A549 (cell line): ENCODE measurements around the gene PHF1. TPM values are rescaled to one million over a fixed set of nuclear protein-coding genes. Genes with fewer than 3 reads are reported as not detected.

Experiments used
- ATAC-seq, 2 experiments: fragments of 200-7000 bp in 1 of 2; fragments of >200 bp in 1 of 2; cut with Nextera tagmentation in 1 of 2; cut with Tn5 transposase in 1 of 2; 3 replicates each; pipeline versions ENCODE4 v1.8.0 to v1.9.1; 2018 to 2020; ENCODE audit warnings: mild to moderate bottlenecking in 1 of 2, moderate library complexity in 1 of 2
- CTCF ChIA-PET: fragments of 300-600 bp; sonication (Branson Sonifier 250); formaldehyde crosslinking; extraction: SDS; loops from one replicate; lab custom pipeline; 2021; ENCODE audit warnings: antibody characterized with exemption, inconsistent platforms; lab: Yijun Ruan, JAX
- POLR2A ChIA-PET: fragments of 350-600 bp; formaldehyde crosslinking; extraction: SDS; loops from one replicate; lab custom pipeline; 2021; ENCODE audit warnings: antibody characterized with exemption, inconsistent platforms; lab: Yijun Ruan, JAX
- DNase-seq, 2 experiments: peaks; one replicate each; pipeline versions ENCODE4 v3.0.0 to v3.0.0-alpha.2; 2011 to 2016; ENCODE audit warnings: low read depth in 1 of 2, low spot score in 1 of 2
- FAIRE-seq: peaks from 2 replicates; lab custom pipeline; 2011; peaks lifted over from hg19 to GRCh38; lab: Jason Lieb, UNC
- H3K27ac ChIP-seq, 2 experiments: fragments of >200 bp; sonication (Bioruptor Twin); formaldehyde crosslinking; 3 replicates each; pipeline ENCODE4 v1.5.1; 2016 to 2017
- H3K4me1 ChIP-seq: fragments of >200 bp; sonication (Bioruptor Twin); formaldehyde crosslinking; 3 replicates; pipeline ENCODE4 v1.6.1; 2016
- H3K4me2 ChIP-seq: fragments of >200 bp; sonication (Bioruptor Twin); formaldehyde crosslinking; 3 replicates; pipeline ENCODE4 v1.6.1; 2016
- H3K4me3 ChIP-seq: fragments of >200 bp; sonication (Bioruptor Twin); formaldehyde crosslinking; 3 replicates; pipeline ENCODE4 v1.5.1; 2016
- H3K9me3 ChIP-seq: fragments of >200 bp; sonication (Bioruptor Twin); formaldehyde crosslinking; 3 replicates; pipeline ENCODE4 v1.6.1; 2016
- BCL3 ChIP-seq: fragments of >200 bp; sonication (Bioruptor Twin); formaldehyde crosslinking; IDR thresholded peaks from 3 replicates; pipeline ENCODE4 v1.6.1; 2016
- CBX2 ChIP-seq: fragments of 200-600 bp; sonication (generic); IDR thresholded peaks from 2 replicates; pipeline ENCODE4 v1.6.1; 2016; ENCODE audit warnings: low read depth, mild to moderate bottlenecking, borderline replicate concordance
- EHMT2 ChIP-seq: fragments of 200-600 bp; sonication (generic); IDR thresholded peaks from 2 replicates; pipeline ENCODE4 v1.6.1; 2016; ENCODE audit warnings: antibody characterized with exemption, low read depth, mild to moderate bottlenecking, moderate library complexity
- FOSL2 ChIP-seq, 2 experiments: fragments of 450-650 bp in 1 of 2; fragments of >200 bp in 1 of 2; sonication (Bioruptor Twin) in 1 of 2; formaldehyde crosslinking; IDR thresholded peaks; 2 replicates each; pipeline versions ENCODE4 v1.5.0 to v1.6.1; 2016 to 2020; ENCODE audit warnings: mild to moderate bottlenecking in 1 of 2, moderate library complexity in 1 of 2
- HMGXB4 ChIP-seq: fragments of 250-450 bp; sonication (Bioruptor Pico); IDR thresholded peaks from 2 replicates; pipeline ENCODE4 v1.5.0; 2021; ENCODE audit warnings: mild to moderate bottlenecking, moderate library complexity, borderline replicate concordance
- HOXA7 ChIP-seq: fragments of 250-450 bp; sonication (Bioruptor Pico); IDR thresholded peaks from 2 replicates; pipeline ENCODE4 v1.5.0; 2020; ENCODE audit warnings: mild to moderate bottlenecking, moderate library complexity
- HOXB13 ChIP-seq: fragments of 250-450 bp; sonication (Bioruptor Pico); IDR thresholded peaks from 2 replicates; pipeline ENCODE4 v1.5.0; 2020; ENCODE audit warnings: low read depth, mild to moderate bottlenecking, moderate library complexity
- HOXB5 ChIP-seq: fragments of 250-450 bp; sonication (Bioruptor Pico); IDR thresholded peaks from 2 replicates; pipeline ENCODE4 v1.5.0; 2020; ENCODE audit warnings: mild to moderate bottlenecking, moderate library complexity
- JUN ChIP-seq, 2 experiments: fragments of >200 bp; sonication (Bioruptor Twin); formaldehyde crosslinking; IDR thresholded peaks; 2 replicates in 1 of 2; 3 replicates in 1 of 2; pipeline ENCODE4 v1.6.1; 2016 to 2017
- MAFK ChIP-seq: fragments of 450-650 bp; IDR thresholded peaks from 2 replicates; pipeline ENCODE4 v1.6.1; 2014; ENCODE audit not compliant: partially characterized antibody
- NPAS2 ChIP-seq: fragments of 250-450 bp; sonication (Bioruptor Pico); IDR thresholded peaks from 2 replicates; pipeline ENCODE4 v1.8.0; 2022; ENCODE audit warnings: mild to moderate bottlenecking, moderate library complexity, borderline replicate concordance
- PBX3 ChIP-seq: IDR thresholded peaks from 2 replicates; pipeline ENCODE4 v1.6.1; 2012
- PHF8 ChIP-seq: fragments of 200-600 bp; sonication (generic); IDR thresholded peaks from 2 replicates; pipeline ENCODE4 v1.6.1; 2016; ENCODE audit warnings: low read depth, mild to moderate bottlenecking, antibody characterized with exemption, moderate library complexity, borderline replicate concordance
- POLR2A ChIP-seq: IDR thresholded peaks from 2 replicates; pipeline ENCODE4 v1.6.1; 2012; ENCODE audit warnings: mild to moderate bottlenecking, low read length
- RAD21 ChIP-seq, 2 experiments: fragments of >200 bp in 1 of 2; sonication (Bioruptor Twin) in 1 of 2; formaldehyde crosslinking in 1 of 2; IDR thresholded peaks in 1 of 2; conservative IDR thresholded peaks in 1 of 2; 2 replicates in 1 of 2; 3 replicates in 1 of 2; pipeline ENCODE4 v1.6.1; 2012 to 2018; ENCODE audit warnings: inconsistent platforms in 1 of 2
- RCOR1 ChIP-seq: fragments of 150-350 bp; IDR thresholded peaks from 2 replicates; pipeline ENCODE4 v1.6.1; 2014; ENCODE audit warnings: antibody characterized with exemption, low read length, low read depth
- RNF2 ChIP-seq: fragments of 200-600 bp; sonication (generic); IDR thresholded peaks from 2 replicates; pipeline ENCODE4 v1.6.1; 2016; ENCODE audit warnings: low read depth, mild to moderate bottlenecking, antibody characterized with exemption, moderate library complexity, borderline replicate concordance
- TFCP2L1 ChIP-seq: fragments of 250-450 bp; sonication (Bioruptor Pico); IDR thresholded peaks from 2 replicates; pipeline ENCODE4 v1.5.0; 2021; ENCODE audit warnings: mild to moderate bottlenecking
- ZFP36 ChIP-seq: fragments of 450-650 bp; IDR thresholded peaks from 2 replicates; pipeline ENCODE4 v1.6.1; 2014; ENCODE audit warnings: borderline replicate concordance; ENCODE audit not compliant: partially characterized antibody
- ZNF302 ChIP-seq: fragments of 250-450 bp; sonication (Bioruptor Pico); IDR thresholded peaks from 2 replicates; pipeline ENCODE4 v1.9.0; 2021; ENCODE audit warnings: inconsistent platforms, mild to moderate bottlenecking, moderate library complexity
- ZSCAN20 ChIP-seq: fragments of 250-450 bp; sonication (Bioruptor Pico); IDR thresholded peaks from 2 replicates; pipeline ENCODE4 v1.8.0; 2022; ENCODE audit warnings: mild to moderate bottlenecking, moderate library complexity
- WGBS: methylation state at CpG from one replicate; pipeline ENCODE4 v1.1.6; 2017; ENCODE audit errors: missing lambda C conversion rate; 5-methylcytosine and 5-hydroxymethylcytosine counted together
- polyA plus RNA-seq, 4 experiments: library from polyadenylated mRNA; depleted of rRNA in 3 of 4; stranded (reverse); fragments of >200 nt; fragmentation: RNase III in 1 of 4; extraction: RNeasy Plus Mini Kit Qiagen cat#74134 plus additional on column Dnase treatment in 1 of 4; gene quantifications; 2 replicates in 3 of 4; 3 replicates in 1 of 4; pipeline ENCODE4 v1.2.3, GENCODE V29; 2011 to 2017
- TF ChIP-seq, protein P1 (sequence below): fragments of 250-450 bp; sonication (Bioruptor Pico); IDR thresholded peaks from 2 replicates; pipeline ENCODE4 v1.5.0; 2020; ENCODE audit warnings: low read depth, mild to moderate bottlenecking, moderate library complexity
- TF ChIP-seq, protein P2 (sequence below): fragments of 150-350 bp; IDR thresholded peaks from 2 replicates; pipeline ENCODE4 v1.6.1; 2014; ENCODE audit warnings: low read depth, mild to moderate bottlenecking, low read length
- TF ChIP-seq, protein P3 (sequence below): fragments of >200 bp; sonication (Bioruptor Twin); formaldehyde crosslinking; IDR thresholded peaks from 3 replicates; pipeline ENCODE4 v1.5.1; 2016

The PHF1 gene
- polyA plus RNA-seq, 2 of the 4 experiments (the other 2 are of a cell fraction), result 14.0 to 21.4 TPM

DNA sequence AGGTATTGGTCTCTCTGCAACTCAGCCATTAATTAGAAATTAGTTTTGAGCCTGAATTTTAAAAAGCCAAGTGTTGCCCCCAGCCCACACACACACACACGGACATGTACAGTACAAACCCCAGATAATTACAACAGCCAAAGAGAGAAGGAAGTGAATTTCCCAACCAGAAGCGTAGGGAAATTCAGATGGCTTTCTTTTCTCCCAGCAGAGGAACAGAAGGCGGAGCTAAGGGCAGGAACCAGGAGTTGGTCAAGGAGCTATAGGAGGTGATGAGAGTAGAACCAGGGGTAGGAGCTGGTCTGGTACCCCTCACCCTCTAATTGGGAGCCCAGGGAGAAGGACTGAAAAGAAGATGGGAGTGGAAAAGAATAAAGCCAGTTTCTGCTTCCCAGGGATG, 39.6 kb downstream of the PHF1 start (continued):
- TF ChIP-seq NPAS2 (CRISPR knock-in tag), result no peak
- TF ChIP-seq, protein P1, sequence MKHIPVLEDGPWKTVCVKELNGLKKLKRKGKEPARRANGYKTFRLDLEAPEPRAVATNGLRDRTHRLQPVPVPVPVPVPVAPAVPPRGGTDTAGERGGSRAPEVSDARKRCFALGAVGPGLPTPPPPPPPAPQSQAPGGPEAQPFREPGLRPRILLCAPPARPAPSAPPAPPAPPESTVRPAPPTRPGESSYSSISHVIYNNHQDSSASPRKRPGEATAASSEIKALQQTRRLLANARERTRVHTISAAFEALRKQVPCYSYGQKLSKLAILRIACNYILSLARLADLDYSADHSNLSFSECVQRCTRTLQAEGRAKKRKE, result no peak

GRCh38 chr6:33451606-33452005, 40.8 kb downstream of the PHF1 start:
- no peak overlapping the region for H3K27ac ChIP-seq
- ChIA-PET POLR2A (no interaction called here), CTCF (interaction anchor here (1.0 kb wide), 1 partner anchor 249 kb away, joined by 3 read pairs; no protein-coding TSS in a partner anchor)
- H3K4me2 ChIP-seq, result no peak overlapping the region
- FAIRE-seq (no peak), DNase-seq (no peak), ATAC-seq (no peak)
- H3K4me1 ChIP-seq, result peaks cover 10% of the 10 kb centered on the region; the same call in 2 of the 3 replicates
- no peak overlapping the region for H3K4me3 ChIP-seq
- 97% methylated on average over 14 of the region's 15 CpGs for WGBS
- TF ChIP-seq JUN (IDR thresholded peaks at IDR 0.05) (no peak), PHF8 (no peak), POLR2A (no peak), ZSCAN20 (CRISPR knock-in tag) (no peak), PBX3 (no peak), TFCP2L1 (CRISPR knock-in tag) (no peak), NPAS2 (CRISPR knock-in tag) (no peak), RNF2 (no peak), HOXB13 (CRISPR knock-in tag) (no peak), HMGXB4 (no peak), FOSL2 (IDR thresholded peaks at IDR 0.05) (no peak), FOSL2 (CRISPR knock-in tag; IDR thresholded peaks at IDR 0.05) (no peak), ZFP36 (no peak), HOXA7 (CRISPR knock-in tag) (no peak), CBX2 (no peak), MAFK (no peak), EHMT2 (no peak)
- no peaks in the 10 kb centered on the region for H3K9me3 ChIP-seq

- FAIRE-seq, result no peak
- no peak for DNase-seq
- Histone ChIP-seq H3K4me2 (no peak overlapping the region), H3K27ac (no peak overlapping the region), H3K4me1 (peaks cover 10% of the 10 kb centered on the region; the same call in 2 of the 3 replicates), H3K4me3 (no peak overlapping the region), H3K9me3 (no peaks in the 10 kb centered on the region)
- no peak for ATAC-seq
- WGBS, result 80% methylated on average over 1 of the region's 4 CpGs
- POLR2A ChIA-PET, result interaction anchor here (0.7 kb wide), 1 partner anchor 171 kb away, joined by 4 read pairs; no protein-coding TSS in a partner anchor
- CTCF ChIA-PET, result no interaction called here
- no peak for TF ChIP-seq ZNF302 (CRISPR knock-in tag)
- TF ChIP-seq, protein P2, sequence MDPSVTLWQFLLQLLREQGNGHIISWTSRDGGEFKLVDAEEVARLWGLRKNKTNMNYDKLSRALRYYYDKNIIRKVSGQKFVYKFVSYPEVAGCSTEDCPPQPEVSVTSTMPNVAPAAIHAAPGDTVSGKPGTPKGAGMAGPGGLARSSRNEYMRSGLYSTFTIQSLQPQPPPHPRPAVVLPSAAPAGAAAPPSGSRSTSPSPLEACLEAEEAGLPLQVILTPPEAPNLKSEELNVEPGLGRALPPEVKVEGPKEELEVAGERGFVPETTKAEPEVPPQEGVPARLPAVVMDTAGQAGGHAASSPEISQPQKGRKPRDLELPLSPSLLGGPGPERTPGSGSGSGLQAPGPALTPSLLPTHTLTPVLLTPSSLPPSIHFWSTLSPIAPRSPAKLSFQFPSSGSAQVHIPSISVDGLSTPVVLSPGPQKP, result no peak
- no peak for TF ChIP-seq PHF8
- TF ChIP-seq BCL3, result no peak
- TF ChIP-seq RCOR1, result no peak
- TF ChIP-seq, protein P3, sequence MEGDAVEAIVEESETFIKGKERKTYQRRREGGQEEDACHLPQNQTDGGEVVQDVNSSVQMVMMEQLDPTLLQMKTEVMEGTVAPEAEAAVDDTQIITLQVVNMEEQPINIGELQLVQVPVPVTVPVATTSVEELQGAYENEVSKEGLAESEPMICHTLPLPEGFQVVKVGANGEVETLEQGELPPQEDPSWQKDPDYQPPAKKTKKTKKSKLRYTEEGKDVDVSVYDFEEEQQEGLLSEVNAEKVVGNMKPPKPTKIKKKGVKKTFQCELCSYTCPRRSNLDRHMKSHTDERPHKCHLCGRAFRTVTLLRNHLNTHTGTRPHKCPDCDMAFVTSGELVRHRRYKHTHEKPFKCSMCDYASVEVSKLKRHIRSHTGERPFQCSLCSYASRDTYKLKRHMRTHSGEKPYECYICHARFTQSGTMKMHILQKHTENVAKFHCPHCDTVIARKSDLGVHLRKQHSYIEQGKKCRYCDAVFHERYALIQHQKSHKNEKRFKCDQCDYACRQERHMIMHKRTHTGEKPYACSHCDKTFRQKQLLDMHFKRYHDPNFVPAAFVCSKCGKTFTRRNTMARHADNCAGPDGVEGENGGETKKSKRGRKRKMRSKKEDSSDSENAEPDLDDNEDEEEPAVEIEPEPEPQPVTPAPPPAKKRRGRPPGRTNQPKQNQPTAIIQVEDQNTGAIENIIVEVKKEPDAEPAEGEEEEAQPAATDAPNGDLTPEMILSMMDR, result no peak
- no peak for TF ChIP-seq RAD21 (conservative IDR thresholded peaks at IDR 0.05 in 1 of 2, IDR thresholded peaks at IDR 0.05 in 1 of 2)
- no peak for TF ChIP-seq HMGXB4
- TF ChIP-seq ZFP36, result no peak
- TF ChIP-seq HOXB5 (CRISPR knock-in tag), result no peak
- no peak for TF ChIP-seq HOXA7 (CRISPR knock-in tag)
These were observed 41.7 kb downstream of the PHF1 start for GRCh38 chr6:33452496-33452895.
